ENCODE data around the gene ZNF497.
"Not testable (repeated sequence)": the region's sequence is repeated elsewhere in the genome, so short reads cannot be mapped to it uniquely, and the experiment has no call there.

Gene ZNF497

GRCh38 chr19:58380662-58381459, 18.3 kb upstream of the ZNF497 start, which contains the start of gene ZNF837:
Gene ZNF837, minus strand, starts transcription at chr19:58381030. Its CDS starts 11,698 bp downstream, at chr19:58369332.
- H3K27ac ChIP-seq (ENCODE audit: insufficient read depth, low read depth, low read length, poor library complexity, severe bottlenecking): peak within 1 kb of the TSS; percentile 0
- H3K4me3 ChIP-seq (ENCODE audit: insufficient read depth, low read depth, low read length): peak within 1 kb of the TSS; percentile 67
- H3K36me3 ChIP-seq (ENCODE audit: control insufficient read depth, insufficient read depth, low read length): no peaks in the 10 kb centered on the region
- peaks cover 16% of the 10 kb centered on the region for H3K4me1 ChIP-seq (ENCODE audit: control insufficient read depth, insufficient read depth, low read length)
- WGBS, 2 experiments: 0% methylated on average over 83 of the region's 83 CpGs
- H3K27me3 ChIP-seq (ENCODE audit: control insufficient read depth, insufficient read depth, low read length, poor library complexity, severe bottlenecking): no peaks in the 10 kb centered on the region
- no peaks in the 10 kb centered on the region for H3K9me3 ChIP-seq (ENCODE audit: control insufficient read depth, low read length)

GRCh38 chr19:58380037-58380661, 17.6 kb upstream of the ZNF497 start:
- Histone ChIP-seq H3K27me3 (ENCODE audit: control insufficient read depth, insufficient read depth, low read length, poor library complexity, severe bottlenecking) (no peaks in the 10 kb centered on the region), H3K4me3 (ENCODE audit: insufficient read depth, low read depth, low read length) (peak overlapping the region; percentile 67), H3K27ac (ENCODE audit: insufficient read depth, low read depth, low read length, poor library complexity, severe bottlenecking) (peak overlapping the region; percentile 0), H3K9me3 (ENCODE audit: control insufficient read depth, low read length) (no peaks in the 10 kb centered on the region), H3K4me1 (ENCODE audit: control insufficient read depth, insufficient read depth, low read length) (peaks cover 11% of the 10 kb centered on the region), H3K36me3 (ENCODE audit: control insufficient read depth, insufficient read depth, low read length) (no peaks in the 10 kb centered on the region)
- 11 to 13% methylated on average over 24 of the region's 24 CpGs for WGBS, 2 experiments

GRCh38 chr19:58379246-58379645, 16.7 kb upstream of the ZNF497 start:
- Histone ChIP-seq H3K27ac (ENCODE audit: insufficient read depth, low read depth, low read length, poor library complexity, severe bottlenecking) (no peak overlapping the region), H3K4me3 (ENCODE audit: insufficient read depth, low read depth, low read length) (no peak overlapping the region), H3K27me3 (ENCODE audit: control insufficient read depth, insufficient read depth, low read length, poor library complexity, severe bottlenecking) (no peaks in the 10 kb centered on the region), H3K4me1 (ENCODE audit: control insufficient read depth, insufficient read depth, low read length) (peaks cover 11% of the 10 kb centered on the region), H3K36me3 (ENCODE audit: control insufficient read depth, insufficient read depth, low read length) (no peaks in the 10 kb centered on the region), H3K9me3 (ENCODE audit: control insufficient read depth, low read length) (no peaks in the 10 kb centered on the region)
- WGBS, 2 experiments: 92% methylated on average over 6 of the region's 6 CpGs

GRCh38 chr19:58376724-58377123, 14.2 kb upstream of the ZNF497 start:
- H3K9me3 ChIP-seq (ENCODE audit: control insufficient read depth, low read length); H3K27ac ChIP-seq (ENCODE audit: insufficient read depth, low read depth, low read length, poor library complexity, severe bottlenecking); H3K4me3 ChIP-seq (ENCODE audit: insufficient read depth, low read depth, low read length); H3K27me3 ChIP-seq (ENCODE audit: control insufficient read depth, insufficient read depth, low read length, poor library complexity, severe bottlenecking); H3K36me3 ChIP-seq (ENCODE audit: control insufficient read depth, insufficient read depth, low read length): not testable (repeated sequence)
- peaks cover 10% of the 10 kb centered on the region for H3K4me1 ChIP-seq (ENCODE audit: control insufficient read depth, insufficient read depth, low read length)
- 78 to 90% methylated on average over 7 of the region's 7 CpGs for WGBS, 2 experiments

GRCh38 chr19:58374200-58374599, 11.6 kb upstream of the ZNF497 start:
- Histone ChIP-seq H3K27ac (ENCODE audit: insufficient read depth, low read depth, low read length, poor library complexity, severe bottlenecking) (no peak overlapping the region), H3K4me1 (ENCODE audit: control insufficient read depth, insufficient read depth, low read length) (no peaks in the 10 kb centered on the region), H3K27me3 (ENCODE audit: control insufficient read depth, insufficient read depth, low read length, poor library complexity, severe bottlenecking) (no peaks in the 10 kb centered on the region), H3K36me3 (ENCODE audit: control insufficient read depth, insufficient read depth, low read length) (no peaks in the 10 kb centered on the region), H3K9me3 (ENCODE audit: control insufficient read depth, low read length) (no peaks in the 10 kb centered on the region), H3K4me3 (ENCODE audit: insufficient read depth, low read depth, low read length) (no peak overlapping the region)
- 96 to 98% methylated on average over 3 to 4 of the region's 4 CpGs for WGBS, 2 experiments

GRCh38 chr19:58372311-58373133, 10.0 kb upstream of the ZNF497 start:
- WGBS, 2 experiments: 79 to 80% methylated on average over 15 of the region's 15 CpGs
- no peak overlapping the region for H3K4me3 ChIP-seq (ENCODE audit: insufficient read depth, low read depth, low read length)
- H3K4me1 ChIP-seq (ENCODE audit: control insufficient read depth, insufficient read depth, low read length): no peaks in the 10 kb centered on the region
- no peaks in the 10 kb centered on the region for H3K9me3 ChIP-seq (ENCODE audit: control insufficient read depth, low read length)
- no peak overlapping the region for H3K27ac ChIP-seq (ENCODE audit: insufficient read depth, low read depth, low read length, poor library complexity, severe bottlenecking)
- no peaks in the 10 kb centered on the region for H3K27me3 ChIP-seq (ENCODE audit: control insufficient read depth, insufficient read depth, low read length, poor library complexity, severe bottlenecking)
- no peaks in the 10 kb centered on the region for H3K36me3 ChIP-seq (ENCODE audit: control insufficient read depth, insufficient read depth, low read length)

- no peak overlapping the region for H3K4me3 ChIP-seq (ENCODE audit: insufficient read depth, low read depth, low read length)
- no peaks in the 10 kb centered on the region for H3K9me3 ChIP-seq (ENCODE audit: control insufficient read depth, low read length)
- 96% methylated on average over 68 of the region's 68 CpGs for WGBS, 2 experiments
- no peaks in the 10 kb centered on the region for H3K36me3 ChIP-seq (ENCODE audit: control insufficient read depth, insufficient read depth, low read length)
- no peaks in the 10 kb centered on the region for H3K27me3 ChIP-seq (ENCODE audit: control insufficient read depth, insufficient read depth, low read length, poor library complexity, severe bottlenecking)
- no peaks in the 10 kb centered on the region for H3K4me1 ChIP-seq (ENCODE audit: control insufficient read depth, insufficient read depth, low read length)
- no peak overlapping the region for H3K27ac ChIP-seq (ENCODE audit: insufficient read depth, low read depth, low read length, poor library complexity, severe bottlenecking)
Observed at GRCh38 chr19:58368561-58369360, 6.2 kb upstream of the ZNF497 start.

GRCh38 chr19:58367698-58368454, 5.3 kb upstream of the ZNF497 start:
- no peaks in the 10 kb centered on the region for H3K36me3 ChIP-seq (ENCODE audit: control insufficient read depth, insufficient read depth, low read length)
- H3K9me3 ChIP-seq (ENCODE audit: control insufficient read depth, low read length): no peaks in the 10 kb centered on the region
- 95 to 96% methylated on average over 106 of the region's 106 CpGs for WGBS, 2 experiments
- H3K27me3 ChIP-seq (ENCODE audit: control insufficient read depth, insufficient read depth, low read length, poor library complexity, severe bottlenecking): no peaks in the 10 kb centered on the region
- H3K4me3 ChIP-seq (ENCODE audit: insufficient read depth, low read depth, low read length): no peak overlapping the region
- H3K4me1 ChIP-seq (ENCODE audit: control insufficient read depth, insufficient read depth, low read length): no peaks in the 10 kb centered on the region
- H3K27ac ChIP-seq (ENCODE audit: insufficient read depth, low read depth, low read length, poor library complexity, severe bottlenecking): no peak overlapping the region
